GM18508 (cell line): ENCODE data around the gene ZG16.
A peak's percentile ranks its signal among the peaks of the same experiment; 100 is the strongest.

Experiments
- ATAC-seq: cut with Tn5 transposase; IDR thresholded peaks from one replicate; pipeline ENCODE4 v1.9.1; 2021; ENCODE audit warnings: moderate number of reproducible peaks; ENCODE audit not compliant: insufficient read depth, unreplicated experiment

Gene ZG16

GRCh38 chr16:29807426-29808218, 29.6 kb downstream of the ZG16 start:
- ATAC-seq: no peak

GRCh38 chr16:29808219-29808900, 30.3 kb downstream of the ZG16 start:
- ATAC-seq: no peak

GRCh38 chr16:29809031-29809747, 31.1 kb downstream of the ZG16 start:
- no peak for ATAC-seq

- no peak for ATAC-seq
Observed at GRCh38 chr16:29809850-29810698, 32.0 kb downstream of the ZG16 start.

GRCh38 chr16:29810699-29811169, 32.7 kb downstream of the ZG16 start:
- ATAC-seq: no peak

- ATAC-seq: no peak
Observed at GRCh38 chr16:29811170-29811895, 33.3 kb downstream of the ZG16 start.

- ATAC-seq: no peak
Observed at GRCh38 chr16:29811896-29812665, 34.0 kb downstream of the ZG16 start, which contains the start of gene PRRT2. TSS of gene PRRT2 (plus strand) at chr16:29812193. CDS start at chr16:29813055, 862 bp downstream.

GRCh38 chr16:29812754-29813643, 34.9 kb downstream of the ZG16 start:
- no peak for ATAC-seq

- no peak for ATAC-seq
Observed at GRCh38 chr16:29813644-29814562, 35.8 kb downstream of the ZG16 start.

- ATAC-seq: no peak
Observed at GRCh38 chr16:29814592-29814991, 36.5 kb downstream of the ZG16 start.

- no peak for ATAC-seq
Observed at GRCh38 chr16:29815032-29815721, 37.1 kb downstream of the ZG16 start.

GRCh38 chr16:29815793-29816693, 38.0 kb downstream of the ZG16 start, which contains the start of gene PAGR1:
TSS of gene PAGR1 (plus strand) at chr16:29816152. CDS start at chr16:29816526, 374 bp downstream.
- peak; percentile 40 for ATAC-seq

- no peak for ATAC-seq
Observed at GRCh38 chr16:29816694-29817441, 38.8 kb downstream of the ZG16 start.

- ATAC-seq: no peak
Observed at GRCh38 chr16:29818082-29818481, 40.0 kb downstream of the ZG16 start.
